Dermis blood vessel endothelial cell (primary cell): ENCODE measurements around the gene SLC7A4. TPM values are rescaled to one million over a fixed set of nuclear protein-coding genes. Genes with fewer than 3 reads are reported as not detected.

Experiments
- DNase-seq: peaks from one replicate; pipeline ENCODE4 v3.0.0; 2010
- total RNA-seq: library from RNA; depleted of rRNA; stranded (reverse); fragments of >200 nt; gene quantifications from 2 replicates; pipeline ENCODE4 v1.2.3, GENCODE V29; 2014

The SLC7A4 gene
- total RNA-seq, 1 donor from 2014 or later, result not detected

GRCh38 chr22:20998411-20999336 lies 33.7 kb downstream of the SLC7A4 start:
- DNase-seq, result no peak

- no peak for DNase-seq
Measured at GRCh38 chr22:20997536-20998257, 34.7 kb downstream of the SLC7A4 start.

- DNase-seq, result no peak
Measured at GRCh38 chr22:20996598-20997535, 35.5 kb downstream of the SLC7A4 start.

GRCh38 chr22:20996031-20996410 lies 36.3 kb downstream of the SLC7A4 start:
- no peak for DNase-seq

GRCh38 chr22:20995329-20996030 lies 36.9 kb downstream of the SLC7A4 start:
- DNase-seq, result no peak

GRCh38 chr22:20994902-20995241 lies 37.5 kb downstream of the SLC7A4 start:
- no peak for DNase-seq

GRCh38 chr22:20994128-20994901 lies 38.0 kb downstream of the SLC7A4 start:
- no peak for DNase-seq

GRCh38 chr22:20993304-20994127 lies 38.8 kb downstream of the SLC7A4 start:
- no peak for DNase-seq

- DNase-seq, result no peak
Measured at GRCh38 chr22:20992456-20993303, 39.7 kb downstream of the SLC7A4 start.

GRCh38 chr22:20992056-20992442 lies 40.3 kb downstream of the SLC7A4 start:
- no peak for DNase-seq

- DNase-seq, result no peak
Measured at GRCh38 chr22:20991252-20992055, 40.9 kb downstream of the SLC7A4 start.

- no peak for DNase-seq
Measured at GRCh38 chr22:20990184-20991180, 41.9 kb downstream of the SLC7A4 start.

- DNase-seq, result no peak
Measured at GRCh38 chr22:20989323-20990138, 42.8 kb downstream of the SLC7A4 start.

GRCh38 chr22:20988573-20989322 lies 43.6 kb downstream of the SLC7A4 start:
- DNase-seq, result no peak

GRCh38 chr22:20987375-20987774 lies 45.0 kb downstream of the SLC7A4 start:
- DNase-seq, result no peak

- no peak for DNase-seq
Measured at GRCh38 chr22:20986365-20986764, 46.0 kb downstream of the SLC7A4 start.
